SH-SY5Y (cell line): ENCODE data around the gene SELENOS.
A peak's percentile ranks its signal among the peaks of the same experiment; 100 is the strongest.

Source experiments
- GATA2 ChIP-seq: IDR thresholded peaks from 2 replicates; pipeline ENCODE4 v1.6.1; 2011; ENCODE audit warnings: mild to moderate bottlenecking, low read depth, low read length
- GATA3 ChIP-seq: IDR thresholded peaks from 2 replicates; pipeline ENCODE4 v1.6.1; 2011; ENCODE audit warnings: low read depth, mild to moderate bottlenecking, low read length, moderate library complexity

SELENOS gene

DNA sequence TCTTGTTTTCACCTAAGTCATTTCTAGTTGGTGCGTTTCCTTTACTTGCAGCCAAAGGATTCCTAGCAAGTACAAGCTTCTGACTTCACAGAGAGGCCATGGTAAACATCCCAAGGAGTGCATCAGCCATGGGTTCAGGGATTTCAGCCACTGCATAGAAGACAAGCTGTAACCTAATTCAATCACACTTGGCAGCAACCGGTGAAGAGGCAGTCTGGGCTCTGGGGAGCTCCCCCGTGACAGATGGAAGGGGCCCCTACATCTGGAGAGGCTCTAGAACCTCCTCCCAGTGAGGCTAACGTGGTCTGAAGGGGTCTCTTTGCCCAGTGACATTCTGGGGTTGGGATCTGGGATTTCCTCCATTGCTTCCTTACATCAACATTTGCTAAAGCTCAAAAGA lies 26.1 kb upstream of the SELENOS start:
- no peak for TF ChIP-seq GATA2
- TF ChIP-seq GATA3, result no peak

DNA sequence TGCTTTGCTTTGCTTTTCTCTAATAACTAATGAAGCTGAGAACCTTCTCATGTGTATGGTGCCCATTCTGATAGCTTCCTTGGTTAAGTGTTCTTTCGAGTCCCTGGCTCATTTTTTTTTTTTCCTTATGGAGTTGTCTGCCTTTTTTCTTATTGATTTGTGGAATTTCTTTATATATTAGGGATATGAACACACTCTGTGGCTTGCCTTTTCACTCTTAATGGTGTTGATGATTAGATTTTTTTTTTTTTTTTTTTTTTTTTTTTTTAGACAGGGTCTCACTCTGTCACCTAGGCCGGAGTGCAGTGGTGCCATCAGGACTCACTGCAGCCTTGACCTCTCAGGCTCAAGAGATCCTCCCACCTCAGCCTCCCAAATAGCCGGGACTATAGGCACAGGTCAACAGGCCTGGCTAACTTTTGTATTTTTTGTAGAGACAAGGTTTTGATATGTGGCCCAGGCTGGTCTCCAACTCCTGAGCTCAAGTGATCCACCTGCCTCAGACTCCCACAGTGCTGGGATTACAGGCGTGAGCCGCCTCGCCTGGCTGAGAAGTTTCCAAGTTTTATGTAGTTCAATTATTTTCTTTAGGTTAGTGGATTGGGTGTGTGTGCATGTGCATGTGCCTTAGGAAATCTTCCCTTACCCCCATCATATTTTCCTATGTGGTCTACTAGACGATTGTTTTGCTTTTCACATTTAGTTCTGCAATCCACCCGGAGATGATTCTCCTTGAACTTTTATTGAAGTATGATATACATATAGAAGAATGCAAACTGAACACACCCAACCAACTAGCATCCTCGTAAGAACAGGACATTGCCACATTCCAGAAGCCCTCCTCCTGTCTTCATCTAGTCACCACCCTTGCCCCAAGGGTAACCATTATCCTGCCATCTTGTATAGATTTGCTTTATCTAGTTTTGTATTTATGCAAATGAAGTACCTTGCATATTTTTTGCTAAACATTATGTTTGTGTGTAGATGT lies 19.4 kb upstream of the SELENOS start:
- TF ChIP-seq GATA3 (no peak), GATA2 (no peak)

DNA sequence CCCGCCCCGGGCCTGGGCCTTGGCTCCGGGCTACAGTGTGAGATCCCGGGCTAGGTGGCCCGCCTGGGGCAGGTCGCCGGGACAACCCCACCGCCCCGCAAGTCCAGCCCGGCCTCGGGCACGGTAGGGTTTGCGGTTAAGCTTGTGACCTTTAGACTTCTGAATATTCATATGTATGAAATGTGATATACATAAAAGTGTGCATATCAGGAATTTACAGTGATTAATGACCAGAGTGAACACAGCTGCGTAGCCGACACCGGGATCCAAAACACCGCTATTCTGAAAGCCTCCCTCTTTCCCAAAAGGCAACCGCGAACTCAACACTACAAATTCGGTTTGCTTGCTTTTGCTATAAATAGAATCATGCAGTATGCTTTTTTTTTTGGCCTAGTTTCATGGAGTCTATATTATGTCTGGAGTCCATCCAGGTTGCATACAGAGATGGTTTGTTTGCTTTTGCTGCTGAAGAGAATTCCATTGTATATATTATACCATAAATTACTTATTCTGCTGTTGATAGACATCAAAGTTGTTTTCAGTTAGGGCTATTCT lies 18.4 kb upstream of the SELENOS start:
- TF ChIP-seq GATA2, result no peak
- no peak for TF ChIP-seq GATA3

DNA sequence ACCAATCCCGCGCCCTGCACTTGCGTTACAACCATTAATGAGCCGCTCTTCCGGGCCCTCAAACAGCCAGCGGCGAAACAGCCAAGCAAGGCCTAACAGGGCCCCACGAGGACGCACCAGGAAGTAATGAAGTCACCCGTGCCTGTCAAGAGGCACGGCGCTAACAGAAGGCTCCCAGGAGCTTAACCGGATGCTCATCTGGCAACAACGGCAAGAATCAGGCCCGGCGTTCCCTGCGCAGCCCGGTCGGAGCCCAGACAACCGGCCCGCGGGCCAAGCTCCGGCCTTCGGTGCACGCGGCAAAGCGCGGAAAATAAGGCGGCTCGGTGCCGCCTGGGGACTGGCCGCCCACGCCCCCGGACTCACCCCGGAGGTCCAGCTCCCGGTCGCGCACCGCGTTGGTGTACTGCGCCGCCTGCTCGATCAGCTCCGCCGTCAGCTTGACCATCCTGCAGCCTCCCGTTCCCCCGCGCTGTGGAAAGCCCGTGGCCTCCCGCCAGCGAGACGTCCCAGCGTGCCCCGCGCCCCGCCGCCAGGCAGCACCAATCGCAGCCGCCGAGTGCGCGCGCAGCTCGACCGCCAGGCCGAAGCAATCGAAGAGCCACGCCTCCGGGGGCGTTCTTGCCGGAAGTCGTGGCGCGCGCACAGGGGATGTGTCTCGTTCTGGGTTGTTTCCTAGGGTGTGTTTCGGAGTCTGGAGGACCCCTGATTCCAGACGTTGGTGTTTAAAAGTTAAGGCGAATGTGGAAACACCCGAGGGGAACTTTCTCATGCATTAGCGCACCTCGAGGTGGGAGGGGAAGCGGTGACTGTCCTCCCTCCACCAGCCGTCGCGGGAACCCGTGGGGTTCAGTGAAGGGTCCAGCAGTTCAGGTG lies 17.7 kb upstream of the SELENOS start, which contains the start of gene SNRPA1:
Gene SNRPA1 (minus strand): TSS at position 518 of the 876 bp plus-strand sequence. CDS start 70 bp downstream, at position 448.
- TF ChIP-seq GATA3, result no peak
- TF ChIP-seq GATA2, result peak; percentile 12; the same call in 1 of the 2 replicates

DNA sequence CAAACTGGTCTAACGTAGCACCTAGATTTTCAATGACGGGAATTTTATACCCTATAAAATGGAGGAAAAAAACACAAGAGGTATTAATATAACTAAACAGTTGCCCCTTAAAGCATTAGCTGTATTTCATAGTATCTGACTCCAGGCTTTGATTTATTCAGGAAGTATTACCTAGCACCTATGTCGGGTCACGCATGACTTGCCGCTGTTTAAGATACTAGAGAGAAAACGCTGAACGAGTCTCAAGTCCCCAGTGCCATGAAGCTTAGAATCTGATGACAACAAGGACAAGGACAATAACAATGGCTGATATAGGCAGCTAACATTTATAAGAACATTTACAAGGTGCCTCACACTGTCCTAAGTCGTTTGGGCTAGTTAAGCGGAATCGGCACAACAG lies 15.8 kb upstream of the SELENOS start:
- TF ChIP-seq GATA2 (no peak), GATA3 (no peak)

DNA sequence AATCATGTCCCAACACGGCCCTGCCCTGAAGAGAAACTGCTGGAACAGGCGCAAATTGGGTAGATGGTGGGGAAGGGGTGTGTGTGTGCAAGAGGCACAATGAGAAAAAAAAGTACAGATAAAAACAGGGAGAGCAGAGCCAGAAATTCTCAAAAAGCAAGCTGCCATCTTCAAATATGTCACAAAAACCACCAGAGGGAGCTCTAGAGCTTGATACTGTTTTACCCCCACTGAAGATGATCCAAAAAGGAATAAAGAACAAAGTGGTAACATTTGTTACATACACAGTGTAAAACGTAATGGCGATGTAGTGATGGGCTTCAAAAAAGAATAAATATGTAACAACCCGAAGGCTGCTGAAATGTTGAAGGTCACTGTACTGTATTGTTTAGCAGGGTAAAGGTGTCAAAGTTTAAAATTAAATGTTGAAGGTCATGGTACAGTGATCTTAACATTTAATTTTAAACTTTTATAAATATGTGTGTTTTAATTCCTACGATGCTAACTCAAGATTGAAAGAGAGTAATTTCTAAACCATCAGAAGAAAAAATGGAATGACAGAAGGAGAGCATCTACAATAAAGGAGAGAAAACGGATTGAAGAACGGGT lies 11.7 kb upstream of the SELENOS start:
- no peak for TF ChIP-seq GATA2
- no peak for TF ChIP-seq GATA3

DNA sequence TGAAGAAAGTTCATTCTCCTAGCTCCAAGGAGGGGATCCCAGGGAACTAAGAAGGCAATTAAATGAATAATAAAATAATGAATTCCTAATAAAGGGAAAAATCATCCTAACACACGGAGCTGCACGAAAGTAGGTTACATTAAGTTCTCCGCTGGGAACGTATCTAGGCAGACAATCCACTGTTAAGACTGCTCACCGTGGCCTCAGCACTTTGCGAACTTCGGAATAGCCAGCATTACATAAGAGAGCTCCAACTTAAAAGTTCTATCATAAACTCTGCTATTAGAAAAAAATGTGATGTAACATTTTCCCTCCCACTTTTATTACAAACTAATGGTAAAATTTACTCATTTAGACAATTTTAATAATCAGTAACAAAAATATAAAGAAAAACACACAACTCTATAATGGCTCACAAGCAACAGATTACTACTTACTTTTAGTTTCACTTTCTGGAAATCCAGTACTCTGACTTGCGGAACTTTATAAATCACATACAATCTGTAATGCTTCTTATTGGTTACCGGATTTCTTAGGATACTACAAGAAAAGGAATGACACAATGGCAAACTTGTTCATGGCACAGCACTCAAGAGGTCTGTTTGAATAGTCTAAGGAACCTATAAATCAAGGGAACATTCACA lies 9.3 kb upstream of the SELENOS start:
- TF ChIP-seq GATA2, result no peak
- TF ChIP-seq GATA3, result no peak

DNA sequence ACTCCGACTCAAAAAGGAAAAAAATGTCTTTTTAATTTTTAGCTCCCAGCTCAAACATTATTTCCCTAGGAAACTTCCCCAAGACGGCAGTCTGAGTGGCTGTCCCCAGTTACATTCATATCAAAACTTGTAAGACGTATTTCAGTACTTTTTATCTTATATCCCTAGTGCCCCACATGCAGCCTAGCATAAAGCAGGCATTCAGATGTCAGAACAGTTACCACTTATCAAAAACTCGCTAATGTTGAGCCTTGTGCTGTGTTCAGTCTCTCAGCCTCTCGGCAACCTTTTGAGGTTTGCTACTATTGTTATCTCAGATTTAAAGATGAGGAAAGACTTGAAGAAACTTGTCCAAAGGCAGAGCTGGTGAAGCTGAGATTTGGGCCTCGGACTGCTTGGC lies 6.6 kb upstream of the SELENOS start:
- TF ChIP-seq GATA3 (no peak), GATA2 (no peak)

DNA sequence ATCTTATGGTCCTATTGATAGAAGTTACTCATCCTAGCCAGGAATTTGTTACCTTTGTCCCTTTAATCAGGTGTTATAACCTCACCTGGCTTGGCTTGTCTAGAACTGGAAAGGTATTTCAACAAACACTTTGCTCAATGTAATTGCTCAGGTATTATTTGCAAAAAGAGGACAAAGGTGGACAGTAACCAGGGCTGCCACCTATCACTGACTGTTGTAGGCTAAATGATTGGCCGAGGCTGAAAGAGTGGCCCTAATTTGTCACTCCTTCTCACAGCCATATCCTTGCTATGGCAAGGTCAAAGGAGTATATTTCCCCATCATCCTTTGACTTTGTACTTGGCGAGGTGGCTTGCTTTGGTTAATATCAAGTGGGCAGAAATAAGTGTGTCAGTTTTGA lies 2.7 kb upstream of the SELENOS start:
- TF ChIP-seq GATA3 (no peak), GATA2 (no peak)

DNA sequence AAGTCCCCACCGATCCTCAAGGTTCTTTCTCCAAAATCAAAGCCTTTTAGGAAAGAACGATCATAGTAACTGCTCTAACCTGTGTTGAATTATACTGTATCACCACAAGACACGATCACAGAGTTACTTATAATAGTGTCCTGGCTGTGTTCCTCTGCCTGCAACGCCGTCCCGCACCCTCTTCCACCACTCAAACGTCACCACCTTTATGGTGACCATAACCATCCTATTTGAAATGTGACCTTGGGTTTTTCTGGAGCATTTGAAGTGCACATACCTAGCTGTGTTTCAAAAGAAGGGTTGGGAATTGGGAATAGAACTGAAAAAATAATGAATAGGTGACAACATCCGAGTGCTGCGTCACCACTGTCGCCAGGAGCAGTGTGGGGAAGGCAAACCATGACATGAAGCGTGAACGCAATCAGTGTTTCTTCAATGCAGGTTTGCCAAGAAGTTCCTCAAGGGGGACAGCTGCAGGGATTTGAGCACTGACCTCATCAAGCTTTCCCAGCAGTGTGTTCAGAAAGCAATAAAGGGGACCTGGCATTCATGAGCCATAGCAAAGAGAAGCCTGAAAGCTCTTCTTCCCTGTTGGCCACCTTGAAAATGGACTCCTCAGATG lies 769 bp upstream of the SELENOS start:
- TF ChIP-seq GATA2, result no peak
- TF ChIP-seq GATA3, result no peak

DNA sequence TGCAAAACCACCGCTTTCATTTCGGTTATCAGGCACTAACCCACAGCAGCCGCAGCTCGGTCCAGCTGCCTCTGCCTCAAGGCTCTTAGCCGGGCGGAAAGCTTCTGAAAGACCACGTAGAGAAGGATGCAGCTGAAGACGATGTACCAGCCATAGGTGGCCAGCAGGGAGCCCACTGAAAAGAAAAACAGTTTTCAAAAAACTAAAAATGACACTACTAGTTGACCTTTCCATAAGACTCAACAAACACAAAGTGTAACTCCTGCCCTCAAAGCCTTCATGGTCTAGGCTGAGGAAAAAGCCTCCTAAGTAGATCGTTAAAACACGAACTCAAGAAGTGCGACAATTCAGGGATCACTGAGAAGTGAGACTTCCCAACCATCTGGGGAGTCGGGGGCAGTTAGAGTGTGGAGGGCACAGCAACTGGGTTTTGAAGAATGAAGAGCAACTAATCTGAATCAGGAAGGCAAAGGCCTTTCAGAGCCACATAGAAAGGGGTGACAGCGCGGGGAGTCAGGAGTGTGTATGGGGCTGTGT lies 716 bp downstream of the SELENOS start:
- TF ChIP-seq GATA3, result no peak
- no peak for TF ChIP-seq GATA2

DNA sequence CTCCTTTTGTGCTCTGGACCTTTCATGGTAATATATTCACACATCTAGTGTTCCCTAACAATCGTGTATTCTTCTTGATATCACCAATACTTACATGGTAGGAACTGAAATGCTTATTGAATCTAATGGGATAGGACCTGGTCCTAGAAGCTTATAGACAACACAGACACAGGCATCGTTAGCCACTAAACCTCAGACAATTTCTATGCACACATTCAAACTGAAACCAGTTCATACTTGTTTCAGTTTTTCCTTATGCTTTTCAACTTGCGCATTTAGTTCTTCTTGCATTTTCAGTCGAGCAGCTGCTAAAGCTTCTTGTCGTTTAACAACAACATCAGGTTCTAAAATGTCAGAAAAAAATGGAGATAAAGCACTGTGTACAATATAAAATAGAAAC lies 2.3 kb downstream of the SELENOS start:
- no peak for TF ChIP-seq GATA2
- TF ChIP-seq GATA3, result no peak

DNA sequence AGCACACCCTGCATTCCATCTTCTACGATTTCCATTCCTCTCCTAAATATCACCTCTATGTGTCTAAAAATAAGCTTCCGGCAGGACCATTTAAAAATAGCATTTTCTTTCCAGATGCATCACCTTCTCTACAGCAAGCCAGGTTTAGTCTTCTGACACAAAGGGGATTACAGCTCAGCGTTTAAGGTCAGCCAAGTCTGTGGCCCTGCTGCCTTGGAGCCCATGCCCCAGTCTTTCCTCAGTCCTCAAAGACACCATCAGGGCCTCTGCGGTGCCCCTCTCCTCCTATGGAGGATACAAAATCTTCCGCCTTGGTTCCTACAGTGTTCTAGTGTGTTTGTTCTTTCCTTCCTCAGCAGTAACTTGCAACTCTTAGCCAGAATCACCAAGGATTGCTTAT lies 3.8 kb downstream of the SELENOS start:
- TF ChIP-seq GATA2 (no peak), GATA3 (no peak)
